NAMALWA (cell line): ENCODE results near the gene B3GNT2.
"Not testable (repeated sequence)": the region's sequence is repeated elsewhere in the genome, so short reads cannot be mapped to it uniquely, and the experiment has no call there.

Source experiments
- DNase-seq: peaks from one replicate; pipeline ENCODE4 v3.0.0-alpha.2; 2015; ENCODE audit warnings: low spot score

B3GNT2 gene

GRCh38 chr2:62185475-62186155, 10.3 kb upstream of the B3GNT2 start:
- DNase-seq: no peak

GRCh38 chr2:62186156-62186905, 9.6 kb upstream of the B3GNT2 start:
- DNase-seq: no peak

- DNase-seq: no peak
Measured at GRCh38 chr2:62187246-62187645, 8.7 kb upstream of the B3GNT2 start.

- no peak for DNase-seq
Measured at GRCh38 chr2:62188416-62188815, 7.5 kb upstream of the B3GNT2 start.

- DNase-seq: no peak
Measured at GRCh38 chr2:62189196-62189595, 6.7 kb upstream of the B3GNT2 start.

- no peak for DNase-seq
Measured at GRCh38 chr2:62192811-62193210, 3.1 kb upstream of the B3GNT2 start.

GRCh38 chr2:62194558-62195420, 1.1 kb upstream of the B3GNT2 start:
- DNase-seq: no peak

- peak; percentile 60 for DNase-seq
Measured at GRCh38 chr2:62196278-62196901, 475 bp downstream of the B3GNT2 start.

- peak; percentile 77 for DNase-seq
Measured at GRCh38 chr2:62197011-62197924, 1.4 kb downstream of the B3GNT2 start.

- peak; percentile 51 for DNase-seq
Measured at GRCh38 chr2:62197925-62198633, 2.2 kb downstream of the B3GNT2 start.

GRCh38 chr2:62198854-62199253, 2.9 kb downstream of the B3GNT2 start:
- DNase-seq: not testable (repeated sequence)

- DNase-seq: no peak
Measured at GRCh38 chr2:62199392-62200125, 3.6 kb downstream of the B3GNT2 start.

GRCh38 chr2:62200291-62200841, 4.5 kb downstream of the B3GNT2 start:
- DNase-seq: no peak

- no peak for DNase-seq
Measured at GRCh38 chr2:62200868-62201267, 5.0 kb downstream of the B3GNT2 start.

GRCh38 chr2:62201307-62201706, 5.4 kb downstream of the B3GNT2 start:
- no peak for DNase-seq

GRCh38 chr2:62202019-62202722, 6.3 kb downstream of the B3GNT2 start:
- DNase-seq: no peak

GRCh38 chr2:62202729-62203128, 6.8 kb downstream of the B3GNT2 start:
- no peak for DNase-seq

- DNase-seq: no peak
Measured at GRCh38 chr2:62203459-62203858, 7.5 kb downstream of the B3GNT2 start.

- DNase-seq: no peak
Measured at GRCh38 chr2:62204998-62205496, 9.1 kb downstream of the B3GNT2 start.
